RWPE1 (cell line): ENCODE measurements around the gene SUPT5H.

Source experiments
- CTCF ChIA-PET: fragments of 350-600 bp; sonication (Branson Sonifier 250); formaldehyde crosslinking; extraction: SDS; loops from one replicate; lab custom pipeline; 2021; lab: Yijun Ruan, JAX
- POLR2A ChIA-PET: fragments of 400-600 bp; formaldehyde crosslinking; extraction: SDS; loops from one replicate; lab custom pipeline; 2020; ENCODE audit warnings: antibody characterized with exemption; ENCODE audit not compliant: low non-redundant PET; lab: Yijun Ruan, JAX
- DNase-seq: peaks from one replicate; pipeline ENCODE4 v3.0.0; 2012; ENCODE audit warnings: low spot score
- H3K27ac ChIP-seq: fragments of 450-650 bp; 2 replicates; pipeline ENCODE4 v1.5.1; 2017
- CTCF ChIP-seq: fragments of 450-650 bp; conservative IDR thresholded peaks from 2 replicates; pipeline ENCODE4 v1.5.1; 2017; ENCODE audit warnings: low read depth, mild to moderate bottlenecking

The SUPT5H gene

GRCh38 chr19:39401070-39401548 is 44.3 kb upstream of the SUPT5H start:
- peak overlapping the region; percentile 100 for H3K27ac ChIP-seq
- no peak for DNase-seq
- ChIA-PET CTCF (interaction anchor here (1.5 kb wide), 1 partner anchor 11 kb away, joined by 5 read pairs; the partner anchor contains the start of gene PLEKHG2), POLR2A (interaction anchor here (0.7 to 2.0 kb wide), 2 partner anchors 11 to 59 kb away, joined by 3 to 10 read pairs; partner anchors contain the start of genes PLEKHG2 and SAMD4B)
- TF ChIP-seq CTCF = no peak

- no peak for TF ChIP-seq CTCF
- peak overlapping the region; percentile 100 for H3K27ac ChIP-seq
- POLR2A ChIA-PET = interaction anchor here (0.6 to 2.0 kb wide), 4 partner anchors 10 to 60 kb away, joined by 3 to 10 read pairs (median 4); partner anchors contain the start of genes MED29, PAF1, PLEKHG2 and RPS16
Observed at GRCh38 chr19:39401549-39402345, 43.6 kb upstream of the SUPT5H start.

GRCh38 chr19:39402346-39403300 is 42.8 kb upstream of the SUPT5H start:
- CTCF ChIA-PET = interaction anchor here (1.9 kb wide), 1 partner anchor 9 kb away, joined by 6 read pairs; the partner anchor contains the start of gene PLEKHG2
- DNase-seq = no peak

More at GRCh38 chr19:39401549-39402345, 43.6 kb upstream of the SUPT5H start:
- CTCF ChIA-PET = interaction anchor here (1.5 kb wide), 1 partner anchor 10 kb away, joined by 5 read pairs; the partner anchor contains the start of gene PLEKHG2
- DNase-seq = no peak

GRCh38 chr19:39403331-39404312 is 41.8 kb upstream of the SUPT5H start:
- no peak for TF ChIP-seq CTCF
- ChIA-PET CTCF (interaction anchor here (0.6 to 1.9 kb wide), 2 partner anchors 8 to 14 kb away, joined by 3 to 6 read pairs; partner anchors contain the start of gene PLEKHG2), POLR2A (interaction anchor here (1.3 kb wide), 1 partner anchor 32 kb away, joined by 4 read pairs; the partner anchor contains the start of gene RPS16)
- DNase-seq = peak; percentile 89
- H3K27ac ChIP-seq = peak overlapping the region; percentile 100

More at GRCh38 chr19:39402346-39403300, 42.8 kb upstream of the SUPT5H start:
- TF ChIP-seq CTCF = no peak
- POLR2A ChIA-PET = interaction anchor here (0.5 to 2.0 kb wide), 5 partner anchors 9 to 41 kb away, joined by 3 to 10 read pairs (median 4); partner anchors contain the start of genes MED29, PAF1, PLEKHG2 and RPS16
- H3K27ac ChIP-seq = peak overlapping the region; percentile 100

- H3K27ac ChIP-seq = peak overlapping the region; percentile 100
- TF ChIP-seq CTCF = no peak
- DNase-seq = no peak
- ChIA-PET CTCF (interaction anchor here (0.6 to 0.7 kb wide), 2 partner anchors 11 to 251 kb away, joined by 4 to 6 read pairs; no protein-coding TSS in a partner anchor), POLR2A (no interaction called here)
Observed at GRCh38 chr19:39405261-39405957, 40.0 kb upstream of the SUPT5H start.
